ENCODE measurements around the gene DACH1. TPM values are rescaled to one million over a fixed set of nuclear protein-coding genes. Genes with fewer than 3 reads are reported as not detected.

Gene DACH1
- total RNA-seq, 2 experiments from 2014 or later = not detected

DNA sequence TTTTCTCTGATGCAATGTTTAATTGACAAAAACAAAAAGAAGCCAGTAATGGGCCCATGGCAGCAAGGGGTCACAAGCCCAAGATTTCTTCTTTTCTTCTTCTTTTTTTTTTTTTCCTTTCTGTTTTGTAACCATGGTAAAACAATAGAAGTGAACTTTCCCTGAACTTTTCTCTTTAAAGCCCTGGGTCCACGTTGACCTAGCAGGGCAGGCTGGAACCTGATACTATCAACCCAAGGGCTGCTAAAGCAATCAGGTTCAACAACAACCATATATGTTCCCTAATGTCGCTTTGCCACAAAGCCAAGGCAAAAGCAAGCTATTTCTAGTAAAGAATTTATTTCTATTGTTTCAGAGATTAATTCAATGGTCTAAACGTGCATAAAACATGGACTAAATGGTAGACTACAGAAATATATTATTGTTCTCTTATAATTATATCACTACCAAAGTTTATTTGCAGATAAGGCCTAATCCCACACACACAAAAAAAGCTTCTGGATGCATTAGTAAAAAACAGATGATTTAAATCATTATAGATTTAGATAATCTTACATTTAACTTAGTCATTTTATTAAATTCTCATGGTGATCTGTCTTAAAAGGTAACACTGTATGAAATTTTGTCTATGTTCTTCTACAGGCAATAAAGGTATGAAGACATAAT is 153.9 kb downstream of the DACH1 start:
- no peaks in the 10 kb centered on the region for H3K27me3 Mint-ChIP-seq
- POLR2A ChIA-PET = no interaction called here
- ATAC-seq (ENCODE audit: low read depth) = no peak
- no peak for DNase-seq
- no peaks in the 10 kb centered on the region for H3K9me3 Mint-ChIP-seq
- no peaks in the 10 kb centered on the region for H3K4me1 Mint-ChIP-seq
- no peaks in the 10 kb centered on the region for H3K36me3 Mint-ChIP-seq
- no peak overlapping the region for H3K4me3 Mint-ChIP-seq
- H3K27ac Mint-ChIP-seq = no peak overlapping the region

DNA sequence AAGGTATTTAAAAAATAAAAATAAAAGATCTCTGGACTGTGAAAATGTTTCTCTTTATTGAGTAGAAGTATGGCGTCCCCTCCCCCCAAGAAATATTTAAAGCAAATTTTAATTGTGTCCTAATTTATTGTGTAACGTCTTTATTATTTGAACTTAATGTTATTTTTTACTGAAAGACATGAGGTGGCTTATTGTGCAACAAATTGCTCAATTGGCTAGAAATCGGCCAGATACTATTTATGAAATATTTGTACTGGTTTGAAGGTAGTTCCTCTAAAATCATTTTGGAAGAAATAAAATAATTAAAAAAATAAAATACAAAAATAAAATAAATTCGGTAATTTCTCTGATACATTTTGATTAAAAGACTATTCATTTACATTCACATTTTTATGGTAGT is 162.3 kb downstream of the DACH1 start:
- POLR2A ChIA-PET = no interaction called here

DNA sequence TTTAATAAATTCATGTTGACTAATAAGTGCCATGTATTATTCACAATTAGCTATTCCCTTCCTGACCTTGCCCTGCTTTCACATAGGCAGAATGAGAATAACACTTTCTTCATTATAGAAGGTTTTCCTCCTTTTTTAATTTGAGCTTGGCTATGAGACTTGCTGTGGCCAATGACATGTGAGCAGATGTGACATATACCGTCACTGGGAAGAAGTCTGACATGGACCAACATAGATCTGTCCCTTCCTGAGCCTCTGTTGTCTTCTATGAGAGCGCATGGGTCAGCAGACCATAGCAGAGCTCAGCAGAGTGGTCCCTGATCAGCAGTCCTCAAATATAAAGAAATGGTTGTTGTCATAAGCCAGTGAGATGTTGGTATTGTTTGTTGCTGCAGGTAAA is 163.9 kb downstream of the DACH1 start:
- no peaks in the 10 kb centered on the region for H3K4me1 Mint-ChIP-seq
- no peaks in the 10 kb centered on the region for H3K9me3 Mint-ChIP-seq

More for the DNA sequence above, 162.3 kb downstream of the DACH1 start:
- ATAC-seq (ENCODE audit: low read depth) (no peak), DNase-seq (no peak)
- Mint-ChIP-seq H3K9me3 (no peaks in the 10 kb centered on the region), H3K36me3 (no peaks in the 10 kb centered on the region), H3K4me1 (no peaks in the 10 kb centered on the region), H3K27me3 (no peaks in the 10 kb centered on the region), H3K27ac (no peak overlapping the region), H3K4me3 (no peak overlapping the region)

DNA sequence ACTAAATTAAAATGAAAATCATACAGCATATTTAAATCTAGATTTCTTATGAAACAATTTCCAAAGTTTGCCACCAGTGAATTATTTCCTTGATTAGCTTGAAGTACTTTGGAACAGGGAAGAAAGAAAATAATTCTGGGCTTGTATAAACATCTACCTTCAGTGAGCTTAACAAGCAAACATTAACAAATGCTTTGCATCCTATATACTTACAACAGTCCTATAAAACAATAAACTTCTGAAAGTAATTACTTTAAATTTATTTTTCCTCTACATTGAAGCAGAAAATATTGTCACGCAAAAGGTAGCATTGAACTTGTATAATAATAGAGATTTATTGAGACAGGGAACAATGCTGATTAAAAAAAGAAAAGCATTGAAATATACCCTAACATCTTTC is 164.8 kb downstream of the DACH1 start:
- Mint-ChIP-seq H3K4me1 (no peaks in the 10 kb centered on the region), H3K9me3 (no peaks in the 10 kb centered on the region), H3K4me3 (no peak overlapping the region), H3K27ac (no peak overlapping the region), H3K27me3 (no peaks in the 10 kb centered on the region), H3K36me3 (no peaks in the 10 kb centered on the region)
- POLR2A ChIA-PET = no interaction called here
- ATAC-seq (ENCODE audit: low read depth) = no peak
- DNase-seq = no peak

More for the DNA sequence above, 163.9 kb downstream of the DACH1 start:
- DNase-seq (no peak), ATAC-seq (ENCODE audit: low read depth) (no peak)
- H3K27me3 Mint-ChIP-seq = no peaks in the 10 kb centered on the region
- no peaks in the 10 kb centered on the region for H3K36me3 Mint-ChIP-seq
- POLR2A ChIA-PET = no interaction called here
- H3K27ac Mint-ChIP-seq = no peak overlapping the region
- no peak overlapping the region for H3K4me3 Mint-ChIP-seq

- Mint-ChIP-seq H3K27ac (no peak overlapping the region), H3K27me3 (no peaks in the 10 kb centered on the region), H3K36me3 (no peaks in the 10 kb centered on the region), H3K4me1 (no peaks in the 10 kb centered on the region), H3K4me3 (no peak overlapping the region), H3K9me3 (no peaks in the 10 kb centered on the region)
- no peak for DNase-seq
- POLR2A ChIA-PET = no interaction called here
- ATAC-seq (ENCODE audit: low read depth) = no peak
These were observed 165.3 kb downstream of the DACH1 start for GRCh38 chr13:71701741-71702140.

DNA sequence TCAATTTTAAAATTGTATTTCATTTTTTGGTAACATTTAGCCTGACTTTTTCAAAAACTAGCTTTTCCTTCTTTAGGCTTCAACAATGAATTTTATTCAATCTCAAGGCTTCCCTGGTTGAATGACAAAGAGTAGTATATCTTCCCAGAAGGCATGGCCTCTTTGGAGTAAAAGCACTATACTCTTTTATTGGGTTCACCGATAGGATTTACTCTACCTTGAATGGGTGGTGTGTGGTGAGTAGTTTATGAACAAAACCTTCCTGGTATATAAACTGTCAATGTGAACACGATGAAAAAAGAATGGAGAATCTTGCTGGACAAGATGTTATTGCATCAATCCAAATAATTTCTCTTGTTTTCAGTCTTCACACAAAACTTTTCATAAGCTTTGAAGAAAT is 167.7 kb downstream of the DACH1 start:
- no peaks in the 10 kb centered on the region for H3K9me3 Mint-ChIP-seq
- H3K27ac Mint-ChIP-seq = no peak overlapping the region
- no peaks in the 10 kb centered on the region for H3K27me3 Mint-ChIP-seq
- H3K4me1 Mint-ChIP-seq = no peaks in the 10 kb centered on the region
- DNase-seq = no peak
- H3K36me3 Mint-ChIP-seq = no peaks in the 10 kb centered on the region
- no peak overlapping the region for H3K4me3 Mint-ChIP-seq
- POLR2A ChIA-PET = no interaction called here
- ATAC-seq (ENCODE audit: low read depth) = no peak

- DNase-seq = no peak
- Mint-ChIP-seq H3K36me3 (no peaks in the 10 kb centered on the region), H3K27me3 (no peaks in the 10 kb centered on the region), H3K4me3 (no peak overlapping the region), H3K9me3 (no peaks in the 10 kb centered on the region), H3K27ac (no peak overlapping the region), H3K4me1 (no peaks in the 10 kb centered on the region)
- POLR2A ChIA-PET = no interaction called here
- ATAC-seq (ENCODE audit: low read depth) = no peak
These were observed 171.3 kb downstream of the DACH1 start for GRCh38 chr13:71695662-71696061.

GRCh38 chr13:71685072-71685471 is 181.9 kb downstream of the DACH1 start:
- Mint-ChIP-seq H3K9me3 (no peaks in the 10 kb centered on the region), H3K27ac (no peak overlapping the region), H3K4me3 (no peak overlapping the region), H3K36me3 (no peaks in the 10 kb centered on the region), H3K4me1 (no peaks in the 10 kb centered on the region), H3K27me3 (peaks cover 3% of the 10 kb centered on the region)
- POLR2A ChIA-PET = no interaction called here
- no peak for DNase-seq
- ATAC-seq (ENCODE audit: low read depth) = no peak

DNA sequence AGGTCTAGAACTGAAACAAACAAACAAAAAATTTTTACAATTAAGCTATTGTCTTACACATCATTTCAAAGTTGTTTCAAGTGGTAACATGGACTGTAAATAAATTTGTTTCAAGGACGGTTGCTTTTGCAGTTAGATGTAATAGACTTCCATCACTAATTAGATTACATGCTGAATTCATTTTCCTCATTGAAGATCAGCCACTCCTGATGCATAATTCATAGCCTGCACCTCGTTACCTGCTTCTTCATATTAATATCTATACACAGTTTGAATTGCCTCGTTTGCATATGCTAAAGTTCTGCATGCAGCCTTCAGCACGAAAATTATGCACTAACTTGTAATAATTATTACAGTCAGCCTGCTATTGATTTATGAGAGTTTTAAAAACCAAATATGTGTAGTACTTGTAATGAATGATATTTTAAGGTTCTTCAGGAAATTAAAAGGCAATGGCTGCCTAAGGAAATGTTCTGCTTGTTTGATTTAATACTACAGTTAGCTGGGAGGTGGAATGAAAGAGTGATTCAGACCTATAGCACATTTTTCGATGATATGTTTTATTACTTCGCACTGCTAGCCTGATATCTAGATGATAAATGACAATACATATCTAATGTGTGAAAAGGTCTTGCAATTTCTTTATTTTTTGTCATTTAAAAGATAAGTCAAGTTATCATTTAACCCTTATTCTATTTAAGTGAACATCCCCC is 184.9 kb downstream of the DACH1 start:
- peaks cover 3% of the 10 kb centered on the region for H3K27me3 Mint-ChIP-seq
- DNase-seq (no peak), ATAC-seq (ENCODE audit: low read depth) (no peak)
- H3K4me3 Mint-ChIP-seq = no peak overlapping the region
- POLR2A ChIA-PET = no interaction called here
- no peak overlapping the region for H3K27ac Mint-ChIP-seq
- no peaks in the 10 kb centered on the region for H3K36me3 Mint-ChIP-seq
- H3K9me3 Mint-ChIP-seq = no peaks in the 10 kb centered on the region
- H3K4me1 Mint-ChIP-seq = no peaks in the 10 kb centered on the region

DNA sequence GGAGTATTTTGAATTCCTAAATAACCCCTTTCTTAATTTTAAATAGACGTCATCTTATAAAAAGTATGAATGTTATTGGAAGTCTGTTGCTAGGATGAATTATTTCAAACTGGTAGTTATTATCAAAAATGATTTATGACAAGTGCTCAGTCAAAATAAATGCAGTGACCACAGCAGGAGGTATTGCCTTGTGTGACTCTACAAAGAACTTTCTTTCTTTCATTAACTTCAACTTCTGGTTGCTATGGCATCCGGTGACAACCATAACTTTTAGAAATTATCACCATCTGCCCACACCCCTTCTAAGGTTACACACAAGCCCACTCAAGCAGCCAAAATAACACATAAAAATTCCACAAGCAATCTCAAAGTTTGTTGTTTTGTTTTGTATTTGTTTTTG is 189.9 kb downstream of the DACH1 start:
- POLR2A ChIA-PET = no interaction called here
- Mint-ChIP-seq H3K27me3 (no peaks in the 10 kb centered on the region), H3K27ac (no peak overlapping the region), H3K9me3 (no peaks in the 10 kb centered on the region), H3K4me1 (no peaks in the 10 kb centered on the region), H3K4me3 (no peak overlapping the region), H3K36me3 (no peaks in the 10 kb centered on the region)
- ATAC-seq (ENCODE audit: low read depth) = no peak
- DNase-seq = no peak

- H3K36me3 Mint-ChIP-seq = no peaks in the 10 kb centered on the region
- POLR2A ChIA-PET = no interaction called here
- H3K4me3 Mint-ChIP-seq = no peak overlapping the region
- no peak overlapping the region for H3K27ac Mint-ChIP-seq
- no peak for ATAC-seq (ENCODE audit: low read depth)
- H3K9me3 Mint-ChIP-seq = no peaks in the 10 kb centered on the region
- DNase-seq = no peak
- no peaks in the 10 kb centered on the region for H3K27me3 Mint-ChIP-seq
- no peaks in the 10 kb centered on the region for H3K4me1 Mint-ChIP-seq
These were observed 194.5 kb downstream of the DACH1 start for GRCh38 chr13:71672512-71672911.

GRCh38 chr13:71663431-71663830 is 203.6 kb downstream of the DACH1 start:
- no peak for ATAC-seq (ENCODE audit: low read depth)
- Mint-ChIP-seq H3K36me3 (no peaks in the 10 kb centered on the region), H3K27ac (no peak overlapping the region), H3K27me3 (no peaks in the 10 kb centered on the region), H3K4me1 (no peaks in the 10 kb centered on the region), H3K9me3 (no peaks in the 10 kb centered on the region), H3K4me3 (no peak overlapping the region)
- POLR2A ChIA-PET = no interaction called here
- no peak for DNase-seq

DNA sequence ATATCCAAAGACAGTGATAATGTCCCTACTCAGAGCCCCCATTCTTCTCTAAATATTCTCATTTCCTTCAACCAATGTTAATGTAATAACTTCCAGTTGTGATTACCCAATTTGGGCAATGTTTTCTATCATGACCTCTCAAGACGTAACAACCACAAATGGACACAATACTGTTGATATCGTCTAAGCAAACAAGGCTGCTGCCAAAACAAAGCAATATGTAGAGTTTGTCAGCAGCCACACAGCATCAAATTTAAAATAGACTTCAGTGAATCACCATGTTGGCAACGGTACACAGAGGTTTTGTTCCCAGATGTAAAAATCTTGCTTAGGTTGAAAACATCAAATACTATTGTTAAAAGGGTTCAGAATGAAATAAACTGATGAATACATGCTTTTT is 205.1 kb downstream of the DACH1 start:
- POLR2A ChIA-PET = no interaction called here

GRCh38 chr13:71659404-71659803 is 207.6 kb downstream of the DACH1 start:
- Mint-ChIP-seq H3K36me3 (no peaks in the 10 kb centered on the region), H3K27me3 (no peaks in the 10 kb centered on the region), H3K9me3 (no peaks in the 10 kb centered on the region), H3K27ac (no peak overlapping the region), H3K4me3 (no peak overlapping the region), H3K4me1 (no peaks in the 10 kb centered on the region)
- DNase-seq = no peak
- POLR2A ChIA-PET = no interaction called here
- no peak for ATAC-seq (ENCODE audit: low read depth)

More for the DNA sequence above, 205.1 kb downstream of the DACH1 start:
- H3K4me1 Mint-ChIP-seq = no peaks in the 10 kb centered on the region
- H3K27ac Mint-ChIP-seq = no peak overlapping the region
- DNase-seq (no peak), ATAC-seq (ENCODE audit: low read depth) (no peak)
- no peak overlapping the region for H3K4me3 Mint-ChIP-seq
- no peaks in the 10 kb centered on the region for H3K9me3 Mint-ChIP-seq
- no peaks in the 10 kb centered on the region for H3K36me3 Mint-ChIP-seq
- H3K27me3 Mint-ChIP-seq = no peaks in the 10 kb centered on the region
